B cell (primary cell): ENCODE measurements around the gene TBC1D14. TPM values are rescaled to one million over a fixed set of nuclear protein-coding genes. Genes with fewer than 3 reads are reported as not detected.

Experiments
- ATAC-seq: fragments of 200-7000 bp; cut with Tn5 transposase; one replicate; pipeline ENCODE4 v1.10.0; 2021; ENCODE audit warnings: low read depth, mild to moderate bottlenecking, moderate number of reproducible peaks, moderate library complexity
- CTCF ChIA-PET: fragments of 350-600 bp; sonication (Branson Sonifier 250); formaldehyde crosslinking; loops from one replicate; lab custom pipeline; 2021; ENCODE audit warnings: antibody characterized with exemption, inconsistent platforms; lab: Charles Lee
- POLR2A ChIA-PET: fragments of 350-600 bp; sonication (Branson Sonifier 250); formaldehyde crosslinking; loops from one replicate; lab custom pipeline; 2021; ENCODE audit warnings: antibody characterized with exemption; lab: Charles Lee
- DNase-seq: peaks from one replicate; pipeline ENCODE4 v3.0.0; 2013
- H2AFZ ChIP-seq: 2 replicates; pipeline ENCODE4 v1.6.1; 2012; ENCODE audit warnings: mild to moderate bottlenecking, low read depth, low read length; ENCODE audit not compliant: insufficient read depth, poor library complexity, severe bottlenecking
- H3K27ac ChIP-seq, 2 donors: 1 replicate in 1 of 2; 2 replicates in 1 of 2; pipeline ENCODE4 v1.5.1; 2012 to 2013; ENCODE audit warnings: low read length in 2 of 2, mild to moderate bottlenecking in 2 of 2, moderate library complexity in 1 of 2
- H3K27me3 ChIP-seq, 4 experiments: fragments of 200-600 bp in 1 of 4; sonication (generic) in 1 of 4; replicated peaks in 1 of 4; 1 replicate in 2 of 4; 2 replicates in 2 of 4; pipeline versions ENCODE4 v1.6.1 to v1.7.0; 2013 to 2016; ENCODE audit warnings: low read length in 3 of 4, mild to moderate bottlenecking in 2 of 4, mixed read lengths in 1 of 4, moderate library complexity in 1 of 4; ENCODE audit not compliant: insufficient read depth in 4 of 4, control insufficient read depth in 3 of 4; ENCODE audit errors: control extremely low read depth in 1 of 4
- H3K36me3 ChIP-seq, 2 experiments: replicated peaks in 1 of 2; 1 replicate in 1 of 2; 2 replicates in 1 of 2; pipeline versions ENCODE4 v1.6.1 to v1.7.1; 2013; ENCODE audit warnings: low read length in 1 of 2; ENCODE audit not compliant: insufficient read depth in 2 of 2, control insufficient read depth in 1 of 2; ENCODE audit errors: control extremely low read depth in 1 of 2, extremely low read depth in 1 of 2
- H3K4me1 ChIP-seq, 2 donors: fragments of 200-600 bp in 1 of 2; sonication (generic) in 1 of 2; 1 replicate in 1 of 2; 2 replicates in 1 of 2; pipeline versions ENCODE4 v1.5.1 to v1.6.1; 2013 to 2017; ENCODE audit warnings: low read length in 2 of 2; ENCODE audit not compliant: control insufficient read depth in 2 of 2, insufficient read depth in 2 of 2
- H3K4me2 ChIP-seq: replicated peaks from 2 replicates; pipeline ENCODE3; 2012; ENCODE audit warnings: mild to moderate bottlenecking, low read depth, low read length; ENCODE audit not compliant: poor library complexity, severe bottlenecking
- H3K4me3 ChIP-seq, 5 experiments: fragments of 200-600 bp in 1 of 5; sonication (generic) in 1 of 5; 1 replicate in 3 of 5; 2 replicates in 2 of 5; pipeline versions ENCODE4 v1.5.1 to v1.7.0; 2011 to 2016; ENCODE audit warnings: low read length in 4 of 5, mild to moderate bottlenecking in 4 of 5, low read depth in 2 of 5, control low read depth in 1 of 5, moderate library complexity in 1 of 5; ENCODE audit not compliant: insufficient read depth in 1 of 5; ENCODE audit errors: control extremely low read depth in 1 of 5, extremely low read depth in 1 of 5
- H3K79me2 ChIP-seq: fragments of 200-600 bp; sonication (generic); one replicate; pipeline ENCODE4 v1.6.0; 2016; ENCODE audit warnings: low read length; ENCODE audit not compliant: control insufficient read depth, insufficient read depth
- H3K9ac ChIP-seq: fragments of 200-600 bp; sonication (generic); 2 replicates; pipeline ENCODE4 v1.6.1; 2017; ENCODE audit warnings: mild to moderate bottlenecking, low read length, moderate library complexity
- H3K9me3 ChIP-seq, 3 donors: one replicate each; pipeline versions ENCODE4 v1.6.1 to v1.7.1; 2013; ENCODE audit warnings: low read length in 2 of 3; ENCODE audit not compliant: control insufficient read depth in 2 of 3, insufficient read depth in 1 of 3; ENCODE audit errors: control extremely low read depth in 1 of 3
- H4K20me1 ChIP-seq: 2 replicates; pipeline ENCODE4 v1.6.0; 2012; ENCODE audit warnings: mild to moderate bottlenecking, low read length; ENCODE audit not compliant: insufficient read depth, control insufficient read depth, poor library complexity, severe bottlenecking
- H3K27ac Mint-ChIP-seq: one replicate; pipeline ENCODE4 v1.8.0; 2021; ENCODE audit warnings: mixed read lengths
- H3K27me3 Mint-ChIP-seq: one replicate; pipeline ENCODE4 v1.8.0; 2021; ENCODE audit warnings: mixed read lengths
- H3K4me1 Mint-ChIP-seq: one replicate; pipeline ENCODE4 v1.8.0; 2021; ENCODE audit warnings: mixed read lengths
- H3K4me3 Mint-ChIP-seq: one replicate; pipeline ENCODE4 v1.8.0; 2021; ENCODE audit warnings: mixed read lengths
- H3K9me3 Mint-ChIP-seq: one replicate; pipeline ENCODE4 v1.8.0; 2022; ENCODE audit warnings: mixed read lengths; ENCODE audit not compliant: insufficient read depth
- CTCF ChIP-seq: fragments of 200-600 bp; IDR thresholded peaks from one replicate; pipeline ENCODE4 v1.8.0; 2022; ENCODE audit warnings: antibody characterized with exemption, mild to moderate bottlenecking
- EZH2 ChIP-seq: IDR thresholded peaks from 2 replicates; pipeline ENCODE4 v1.6.1; 2012; ENCODE audit warnings: borderline replicate concordance, low read depth, mild to moderate bottlenecking, moderate library complexity, low read length; ENCODE audit not compliant: insufficient read depth, poor library complexity, severe bottlenecking
- WGBS: methylation state at CpG from one replicate; pipeline ENCODE4 v1.1.5; 2013; ENCODE audit warnings: missing lambda C conversion rate; ENCODE audit not compliant: insufficient coverage; 5-methylcytosine and 5-hydroxymethylcytosine counted together
- intact Hi-C: fragments of 100-400 bp; cut with micrococcal nuclease; formaldehyde crosslinking; loops from one replicate; pipeline ENCODE4 v1.10.0; 2022
- polyA plus RNA-seq: library from polyadenylated mRNA; depleted of rRNA; stranded (reverse); fragments of >200 nt; gene quantifications from 2 replicates; pipeline ENCODE4 v1.2.3, GENCODE V29; 2012
- total RNA-seq, 2 donors: library from RNA; stranded (reverse); fragments of 120-200 nt in 1 of 2; gene quantifications; 1 replicate in 1 of 2; 2 replicates in 1 of 2; pipeline versions ENCODE4 v1.2.3 to v1.2.4, GENCODE V29; 2013 to 2022

TBC1D14 gene
- total and polyA plus RNA-seq, 2 donors (not counting 1 experiment from before 2014, with no cell fraction given), result 21.9 to 42.0 TPM

GRCh38 chr4:6960628-6961412 is 51.2 kb downstream of the TBC1D14 start:
- no peak for ATAC-seq
- intact Hi-C loops, result no loop called here
- ChIA-PET POLR2A (no interaction called here), CTCF (interaction anchor here (1.5 kb wide), 1 partner anchor 13 kb away, joined by 6 read pairs; no protein-coding TSS in a partner anchor)
- no peaks in the 10 kb centered on the region for H3K27me3 ChIP-seq
- no peaks in the 10 kb centered on the region for H3K9me3 Mint-ChIP-seq
- peaks cover 32% of the 10 kb centered on the region for H4K20me1 ChIP-seq
- peaks cover 0 to 3% of the 10 kb centered on the region in 2 experiments for H3K36me3 ChIP-seq
- H3K9me3 ChIP-seq, result peaks cover 0 to 5% (median 0%) of the 10 kb centered on the region in 3 donors
- DNase-seq, result no peak
- WGBS, result 99% methylated on average over 20 of the region's 20 CpGs
- H2AFZ ChIP-seq, result no peak overlapping the region
- no peak for TF ChIP-seq EZH2
- TF ChIP-seq CTCF, result no peak
- H3K27me3 Mint-ChIP-seq, result no peaks in the 10 kb centered on the region
- H3K4me1 ChIP-seq, result peaks cover 44 to 54% of the 10 kb centered on the region in 2 donors
- no peak overlapping the region for H3K9ac ChIP-seq
- no peak overlapping the region for H3K4me3 Mint-ChIP-seq
- H3K27ac Mint-ChIP-seq, result no peak overlapping the region
- peaks cover 47% of the 10 kb centered on the region for H3K4me1 Mint-ChIP-seq
- H3K4me3 ChIP-seq, result no peak overlapping the region
- peaks cover 74% of the 10 kb centered on the region for H3K79me2 ChIP-seq
- H3K27ac ChIP-seq, result no peak overlapping the region
- H3K4me2 ChIP-seq, result no peak overlapping the region

DNA sequence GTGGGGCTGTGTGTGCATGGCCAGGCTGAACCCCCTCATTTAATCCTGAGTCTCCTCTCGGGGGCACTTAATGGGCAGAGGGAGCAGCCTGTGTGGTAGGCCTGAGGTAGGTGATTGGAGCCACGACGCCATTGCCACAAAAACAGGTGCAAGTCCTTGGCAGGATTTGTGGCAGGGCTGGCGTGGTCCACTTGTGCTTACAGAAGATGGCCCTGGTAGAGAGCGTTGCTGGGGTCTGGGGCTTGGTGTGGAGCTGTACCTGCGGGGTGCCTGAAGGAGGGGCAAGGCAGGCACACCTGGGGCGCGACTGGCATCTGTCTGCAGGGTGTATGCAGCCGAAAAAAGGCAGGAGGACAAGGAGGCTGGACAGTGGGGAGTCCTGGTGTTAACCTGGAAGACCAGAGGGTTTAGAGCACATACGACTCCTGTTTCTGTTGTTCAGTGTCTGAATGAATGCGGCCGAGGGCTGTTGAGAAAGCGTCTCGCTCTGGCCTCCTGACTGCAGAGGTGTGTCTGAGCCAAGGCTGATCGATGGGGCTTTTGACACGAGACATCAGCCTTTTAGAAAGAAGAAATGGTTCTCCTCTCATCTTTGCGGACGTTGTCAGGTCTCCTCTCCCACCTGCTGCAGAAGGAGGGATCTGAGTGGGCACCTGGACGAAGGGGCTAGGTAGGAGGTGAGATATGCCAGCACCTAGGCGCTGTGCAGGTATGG is 52.0 kb downstream of the TBC1D14 start:
- Mint-ChIP-seq H3K4me3 (no peak overlapping the region), H3K9me3 (no peaks in the 10 kb centered on the region), H3K27ac (peak overlapping the region; percentile 67), H3K4me1 (peaks cover 53% of the 10 kb centered on the region), H3K27me3 (no peaks in the 10 kb centered on the region)
- Histone ChIP-seq H3K36me3 (peaks cover 0 to 3% of the 10 kb centered on the region in 2 experiments), H3K4me3 (no peak overlapping the region), H3K27me3 (no peaks in the 10 kb centered on the region), H3K79me2 (peaks cover 70% of the 10 kb centered on the region), H3K9ac (no peak overlapping the region), H4K20me1 (peaks cover 24% of the 10 kb centered on the region), H3K9me3 (peaks cover 0 to 5% (median 0%) of the 10 kb centered on the region in 3 donors), H3K4me2 (peak overlapping the region; percentile 95), H3K4me1 (peaks cover 50 to 57% of the 10 kb centered on the region in 2 donors), H2AFZ (no peak overlapping the region), H3K27ac (no peak overlapping the region)
- ATAC-seq, result no peak
- ChIA-PET POLR2A (no interaction called here), CTCF (interaction anchor here (1.0 kb wide), 1 partner anchor 13 kb away, joined by 3 read pairs; no protein-coding TSS in a partner anchor)
- intact Hi-C loops, result no loop called here
- TF ChIP-seq EZH2 (no peak), CTCF (no peak)
- DNase-seq, result no peak
- WGBS, result 97% methylated on average over 19 of the region's 20 CpGs
